CD4-positive, alpha-beta T cell treated with Interleukin-21 for 1 hour (primary cell): ENCODE measurements around the gene OOSP3.
A peak's percentile ranks its signal among the peaks of the same experiment; 100 is the strongest.
"Not testable (repeated sequence)": the region's sequence is repeated elsewhere in the genome, so short reads cannot be mapped to it uniquely, and the experiment has no call there.

Experiments used
- DNase-seq: peaks from one replicate; pipeline ENCODE4 v3.0.0-alpha.2; 2020

Gene OOSP3, protein sequence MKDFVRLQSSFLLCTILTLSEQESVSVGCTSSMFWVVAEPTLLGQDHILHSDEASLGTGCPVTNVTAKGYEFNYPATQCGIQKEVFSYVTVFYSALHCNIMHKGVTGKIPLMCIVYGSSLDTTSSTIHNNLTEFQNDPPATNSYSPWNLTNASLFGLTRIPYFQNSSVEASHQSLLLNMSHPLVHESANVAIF

DNA sequence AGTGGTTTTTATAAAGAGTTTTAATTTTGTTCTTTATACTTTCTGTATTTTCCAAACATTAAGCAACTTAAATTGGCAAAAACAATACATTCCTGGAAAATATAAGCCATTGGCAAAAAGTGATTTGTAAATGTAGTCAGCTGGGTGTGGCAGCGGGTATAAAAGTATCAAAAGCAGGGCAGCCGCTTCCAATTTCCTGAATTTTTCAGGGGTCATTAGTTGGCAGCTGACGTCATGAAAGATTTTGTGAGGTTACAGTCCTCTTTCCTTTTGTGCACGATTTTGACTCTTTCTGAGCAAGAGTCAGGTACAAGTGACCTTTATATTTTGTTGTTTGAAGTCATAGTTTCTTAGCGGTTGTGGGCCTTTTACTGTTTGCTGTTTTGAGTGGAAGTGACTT is at the start of gene OOSP3:
Gene OOSP3, plus strand, starts transcription at position 208 of the 400 bp plus-strand sequence. Its CDS starts 27 bp downstream, at position 235.
- no peak for DNase-seq

GRCh38 chr11:59829358-59829757 is 49.2 kb upstream of the OOSP3 start:
- no peak for DNase-seq

GRCh38 chr11:59833602-59834001 is 45.0 kb upstream of the OOSP3 start:
- no peak for DNase-seq

DNA sequence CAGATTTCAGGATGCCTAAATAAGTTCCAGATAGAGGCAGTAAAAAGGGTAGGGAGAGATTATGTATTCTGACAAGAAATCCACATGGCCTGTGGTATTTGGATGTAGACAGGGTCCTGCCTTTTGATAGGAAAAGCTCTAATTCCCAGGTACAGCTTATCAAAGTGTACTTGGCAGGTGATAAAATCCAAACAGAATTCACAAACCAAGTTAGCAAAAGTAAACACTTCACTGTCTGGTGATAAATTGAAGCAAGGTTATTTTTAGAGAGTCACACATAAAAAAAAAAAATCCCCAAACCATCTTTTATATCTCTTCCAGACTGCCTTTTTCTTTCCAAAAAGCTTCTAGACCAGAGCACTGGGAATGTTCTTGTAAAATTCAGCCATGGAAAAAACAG is 39.0 kb upstream of the OOSP3 start:
- DNase-seq: no peak

DNA sequence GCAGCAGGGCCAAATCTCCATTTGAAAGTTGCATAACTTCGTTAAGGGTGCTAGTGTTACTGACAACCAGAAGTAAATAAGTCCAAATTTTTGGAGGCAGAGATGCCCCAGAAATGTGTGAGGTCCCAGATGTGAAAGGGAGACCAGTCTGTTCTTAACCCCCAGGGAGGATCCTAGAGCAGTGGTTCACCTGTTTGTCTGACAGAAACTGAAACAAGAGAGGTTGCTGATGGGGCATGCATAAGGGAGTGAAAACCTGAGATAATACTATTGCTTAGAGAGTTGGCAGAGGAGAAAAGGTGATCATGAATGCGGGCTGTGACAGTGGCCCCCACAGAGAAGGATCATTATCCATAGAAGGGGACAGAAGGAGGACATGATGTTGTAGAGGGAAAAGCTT is 37.1 kb upstream of the OOSP3 start:
- DNase-seq: no peak

- no peak for DNase-seq
Measured at GRCh38 chr11:59842316-59842715, 36.3 kb upstream of the OOSP3 start.

DNA sequence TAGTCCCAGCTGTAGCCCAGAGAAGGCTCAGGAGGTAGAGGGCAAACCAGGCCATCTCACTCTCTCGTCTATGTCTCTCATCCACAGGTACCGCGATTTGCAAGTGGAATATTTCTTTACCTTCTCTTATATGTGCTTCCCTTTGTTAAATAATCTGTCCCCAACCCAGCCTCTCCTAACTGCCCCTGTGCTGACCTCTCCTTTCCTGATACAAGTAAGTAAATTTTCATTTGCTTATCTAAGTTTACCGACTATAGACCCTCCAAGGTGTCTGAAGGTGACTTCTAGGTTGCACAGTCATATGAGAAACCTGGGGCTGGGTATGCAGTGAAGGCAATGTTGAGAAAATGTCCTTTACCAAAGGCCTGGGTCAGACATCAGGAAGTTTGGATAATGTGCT is 33.2 kb upstream of the OOSP3 start, which contains the start of gene CBLIF:
Gene CBLIF, minus strand, starts transcription at position 101 of the 400 bp plus-strand sequence. Its CDS starts 46 bp downstream, at position 55.
- DNase-seq: no peak

DNA sequence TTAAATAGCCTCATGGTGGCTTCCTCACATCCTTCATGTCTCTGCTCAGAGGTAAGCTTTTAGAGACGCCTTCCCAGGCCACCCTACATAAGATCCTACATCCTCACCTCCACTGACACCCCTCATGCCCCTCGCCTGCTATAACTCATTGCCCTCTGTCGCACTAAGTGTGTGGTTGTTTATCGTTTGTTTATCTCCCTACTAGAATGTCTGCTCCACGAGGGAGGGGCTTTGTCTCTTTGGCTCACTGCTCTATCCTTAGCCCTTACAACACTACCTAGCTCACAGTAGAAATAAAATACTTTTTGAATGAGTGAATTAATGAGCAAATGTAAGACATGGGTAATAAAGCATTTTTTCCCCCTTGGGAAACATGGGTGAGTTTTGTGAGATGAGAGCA is 32.0 kb upstream of the OOSP3 start:
- no peak for DNase-seq

GRCh38 chr11:59847626-59848025 is 31.0 kb upstream of the OOSP3 start:
- DNase-seq: no peak

- not testable (repeated sequence) for DNase-seq
Measured at GRCh38 chr11:59848439-59848838, 30.1 kb upstream of the OOSP3 start.

DNA sequence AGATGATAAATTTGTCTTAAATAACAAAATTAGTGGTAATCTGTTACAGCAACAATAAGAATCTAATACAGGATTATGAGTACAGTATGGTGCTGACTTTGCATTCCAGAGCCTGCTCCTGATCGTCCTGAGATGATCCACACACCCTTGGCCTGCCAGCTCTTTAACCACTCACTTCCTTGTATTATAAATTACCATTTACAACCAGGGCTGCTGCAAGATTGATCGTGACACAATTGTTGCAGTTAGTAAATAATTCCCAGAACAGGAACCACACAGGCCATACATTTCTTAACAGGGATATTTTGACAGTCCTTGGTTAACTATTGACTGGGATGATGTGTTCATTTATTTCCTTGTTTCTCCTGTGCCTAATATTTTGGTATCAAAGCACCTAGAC is 29.5 kb upstream of the OOSP3 start:
- no peak for DNase-seq

DNA sequence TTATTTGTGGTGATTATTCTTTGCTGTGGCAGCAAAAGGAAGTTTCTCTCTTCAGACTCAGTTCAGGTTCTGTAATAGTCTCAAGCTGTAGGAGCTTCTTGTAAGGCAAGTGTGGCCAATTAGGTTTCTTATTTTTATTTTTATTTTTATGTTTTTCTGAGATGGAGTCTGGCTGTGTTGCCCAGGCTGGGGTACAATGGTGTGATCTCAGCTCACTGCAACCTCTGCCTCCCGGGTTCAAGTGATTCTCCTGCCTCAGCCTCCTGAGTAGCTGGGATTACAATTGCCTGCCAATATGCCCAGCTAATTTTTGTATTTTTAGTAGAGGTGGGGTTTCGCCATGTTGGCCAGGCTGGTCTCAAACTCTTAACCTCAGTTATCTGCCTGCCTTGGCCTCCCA is 29.0 kb upstream of the OOSP3 start:
- not testable (repeated sequence) for DNase-seq

- DNase-seq: not testable (repeated sequence)
Measured at GRCh38 chr11:59851416-59851815, 27.2 kb upstream of the OOSP3 start.

DNA sequence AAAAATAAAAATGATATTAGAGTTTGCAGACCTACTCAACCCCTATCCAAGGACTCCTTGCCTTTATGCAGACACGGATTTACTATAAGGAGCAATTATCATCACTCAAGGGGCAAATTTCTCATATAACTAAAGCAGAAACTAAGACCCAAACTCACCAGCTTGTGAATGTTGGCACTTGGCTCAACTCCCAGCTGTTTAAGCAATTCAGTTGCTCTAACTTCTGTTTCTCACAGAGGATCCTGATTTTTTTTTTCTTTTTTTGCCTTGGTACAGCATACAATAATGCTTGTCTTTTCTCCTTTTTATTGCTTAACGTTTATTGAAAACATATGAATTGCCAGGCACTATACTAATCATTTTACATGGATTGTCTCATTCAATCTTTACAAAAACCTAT is 23.7 kb upstream of the OOSP3 start:
- no peak for DNase-seq

GRCh38 chr11:59857439-59858434 is 20.8 kb upstream of the OOSP3 start:
- peak; percentile 46 for DNase-seq

GRCh38 chr11:59859673-59860072 is 18.9 kb upstream of the OOSP3 start:
- no peak for DNase-seq

DNA sequence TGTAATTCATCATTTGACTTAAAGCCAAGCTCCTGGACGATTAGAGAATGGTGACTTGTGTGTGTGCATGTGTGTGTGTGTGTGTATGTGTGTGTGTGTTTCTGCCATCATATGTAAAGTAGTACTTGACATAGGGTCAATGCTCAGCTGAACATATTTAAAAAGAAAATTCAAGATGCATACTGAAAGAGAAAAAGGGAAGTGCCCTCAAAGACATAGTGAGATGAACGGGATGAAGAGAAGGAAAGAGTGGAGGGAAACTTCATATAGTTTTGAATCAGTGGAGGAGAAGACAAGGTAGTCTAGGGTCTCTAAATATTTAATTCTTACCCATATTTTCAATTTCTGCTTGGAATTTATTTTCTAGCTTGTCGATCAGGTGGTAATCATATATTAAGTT is 16.3 kb upstream of the OOSP3 start:
- no peak for DNase-seq

DNA sequence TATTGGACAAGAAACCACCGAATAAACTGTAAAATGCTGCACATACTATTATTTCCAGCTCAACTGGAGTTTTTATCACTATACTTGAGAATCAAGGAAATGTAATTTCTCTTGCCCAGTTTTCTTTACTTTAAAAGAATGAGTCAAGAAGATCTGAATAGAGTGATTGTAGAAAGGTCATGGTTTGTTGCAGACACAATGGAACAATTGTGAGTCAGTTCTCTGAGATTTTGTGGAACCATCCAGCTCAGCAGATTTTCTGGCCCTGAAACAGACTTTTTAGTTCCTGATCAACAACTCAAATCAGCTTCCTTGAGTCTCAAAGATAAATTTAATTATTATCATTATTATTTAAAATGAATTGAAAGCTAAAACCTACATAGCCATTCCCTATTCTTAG is 13.6 kb upstream of the OOSP3 start:
- DNase-seq: no peak

DNA sequence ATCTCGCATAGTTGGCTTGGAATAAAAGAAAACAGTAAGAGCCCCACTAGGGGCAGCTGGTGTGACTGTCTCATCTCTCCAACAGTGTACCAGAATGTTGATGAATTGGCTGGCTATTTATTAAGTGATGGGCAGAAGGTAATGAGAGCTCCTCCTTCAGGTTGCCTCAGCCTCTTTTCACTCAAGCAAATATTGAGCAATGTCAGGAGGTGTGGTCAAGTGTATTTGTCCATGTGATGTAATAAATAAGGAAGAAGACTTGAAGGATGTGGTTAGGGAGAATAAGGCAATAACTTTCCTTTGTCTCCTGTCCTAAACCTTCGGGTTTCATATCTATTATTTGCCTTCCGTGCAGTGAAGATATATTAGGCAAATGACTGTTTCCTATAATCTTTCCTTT is 12.2 kb upstream of the OOSP3 start, which contains the start of gene TCN1:
Gene TCN1, minus strand, starts transcription at position 91 of the 400 bp plus-strand sequence. Its CDS starts 17 bp downstream, at position 74.
- peak; percentile 7 for DNase-seq

GRCh38 chr11:59866836-59867235 is 11.7 kb upstream of the OOSP3 start:
- no peak for DNase-seq

GRCh38 chr11:59867946-59868345 is 10.6 kb upstream of the OOSP3 start:
- DNase-seq: no peak

GRCh38 chr11:59872076-59872475 is 6.5 kb upstream of the OOSP3 start:
- no peak for DNase-seq

DNA sequence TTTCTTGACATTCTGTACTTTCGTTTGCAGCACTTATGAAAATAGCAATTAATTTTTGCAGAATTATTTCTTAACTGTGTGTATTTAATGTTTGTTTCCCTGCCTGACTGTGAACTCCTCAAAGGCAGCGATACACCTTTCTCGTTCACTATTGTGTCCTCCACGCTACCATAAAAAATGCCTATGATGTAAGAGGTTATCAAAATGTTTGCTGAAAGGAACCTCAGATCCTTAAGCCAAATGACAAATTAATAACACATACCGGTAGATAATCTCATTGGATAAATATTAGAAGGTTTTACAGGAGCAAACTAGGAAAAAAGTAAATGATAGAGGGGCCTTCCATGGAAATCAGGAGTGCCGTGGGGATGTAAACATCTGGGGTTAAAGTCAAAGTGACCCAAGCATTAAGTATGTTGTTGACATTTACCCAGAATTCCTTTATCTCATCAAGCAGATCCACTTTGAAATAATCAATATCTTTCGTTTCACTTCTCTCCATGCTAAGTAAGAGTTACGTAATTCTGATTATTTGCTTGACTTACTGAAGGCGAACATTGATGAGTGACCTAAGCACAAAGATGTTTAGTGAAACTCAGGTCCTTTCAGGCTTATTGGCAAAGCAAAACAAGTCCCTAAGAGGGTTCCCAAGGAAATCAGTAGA is 2.6 kb upstream of the OOSP3 start:
- DNase-seq: no peak
